LNCAP (cell line): Measurements from ENCODE around the gene SACM1L.

Experiments used
- CTCF ChIP-seq: fragments of 450-650 bp; IDR thresholded peaks from 2 replicates; pipeline ENCODE4 v1.5.1; 2017; ENCODE audit warnings: mild to moderate bottlenecking

Gene SACM1L

GRCh38 chr3:45681846-45682245 is 7.3 kb upstream of the SACM1L start:
- TF ChIP-seq CTCF: no peak

- no peak for TF ChIP-seq CTCF
Measured at GRCh38 chr3:45682311-45682710, 6.9 kb upstream of the SACM1L start.

- no peak for TF ChIP-seq CTCF
Measured at GRCh38 chr3:45682786-45683185, 6.4 kb upstream of the SACM1L start.

- no peak for TF ChIP-seq CTCF
Measured at GRCh38 chr3:45683417-45684326, 5.5 kb upstream of the SACM1L start.

- TF ChIP-seq CTCF: no peak
Measured at GRCh38 chr3:45684327-45684892, 4.8 kb upstream of the SACM1L start.

- TF ChIP-seq CTCF: no peak
Measured at GRCh38 chr3:45686850-45687249, 2.3 kb upstream of the SACM1L start.

GRCh38 chr3:45687828-45688193 is 1.4 kb upstream of the SACM1L start:
- TF ChIP-seq CTCF: no peak
